ENCODE data around the gene SMARCD2.

- no peak for TF ChIP-seq POLR2AphosphoS5 (IDR thresholded peaks at IDR 0.05; ENCODE audit: low read depth, low read length)
- no peak for TF ChIP-seq POLR2A (IDR thresholded peaks at IDR 0.05; ENCODE audit: low read depth, low read length)
- no peak for TF ChIP-seq TAF1 (IDR thresholded peaks at IDR 0.05; ENCODE audit: borderline replicate concordance, low read depth, low read length)
Observed at GRCh38 chr17:63827801-63828221, 14.7 kb downstream of the SMARCD2 start.

All from GM12892 (cell line).